M059J (cell line): ENCODE data around the gene VEPH1. TPM values are rescaled to one million over a fixed set of nuclear protein-coding genes. Genes with fewer than 3 reads are reported as not detected.

Experiments used
- DNase-seq: peaks from one replicate; pipeline ENCODE4 v3.0.0-alpha.2; 2012; ENCODE audit warnings: low read depth
- total RNA-seq: library from RNA; depleted of rRNA; stranded (reverse); fragments of >200 nt; shearing (Covaris generic); gene quantifications from 2 replicates; pipeline ENCODE4 v1.2.3, GENCODE V29; 2014

VEPH1 gene
- total RNA-seq, 1 experiment from 2014 or later: 58.0 TPM

GRCh38 chr3:157477441-157477840 lies 25.8 kb downstream of the VEPH1 start:
- peak; percentile 60 for DNase-seq

- DNase-seq: peak; percentile 98
Measured at GRCh38 chr3:157475921-157476414, 27.2 kb downstream of the VEPH1 start.

- no peak for DNase-seq
Measured at GRCh38 chr3:157472648-157473047, 30.6 kb downstream of the VEPH1 start.

- no peak for DNase-seq
Measured at GRCh38 chr3:157471064-157471463, 32.2 kb downstream of the VEPH1 start.

- DNase-seq: no peak
Measured at GRCh38 chr3:157469561-157470294, 33.5 kb downstream of the VEPH1 start.

GRCh38 chr3:157467200-157467599 lies 36.0 kb downstream of the VEPH1 start:
- DNase-seq: peak; percentile 53

- DNase-seq: no peak
Measured at GRCh38 chr3:157465741-157466140, 37.5 kb downstream of the VEPH1 start.

GRCh38 chr3:157464321-157464720 lies 38.9 kb downstream of the VEPH1 start:
- DNase-seq: no peak

GRCh38 chr3:157463816-157464215 lies 39.4 kb downstream of the VEPH1 start:
- DNase-seq: no peak

GRCh38 chr3:157460253-157460652 lies 43.0 kb downstream of the VEPH1 start:
- DNase-seq: peak; percentile 82

- peak; percentile 40 for DNase-seq
Measured at GRCh38 chr3:157459706-157460105, 43.5 kb downstream of the VEPH1 start.

- DNase-seq: no peak
Measured at GRCh38 chr3:157453824-157454223, 49.4 kb downstream of the VEPH1 start.

GRCh38 chr3:157452097-157452496 lies 51.1 kb downstream of the VEPH1 start:
- DNase-seq: no peak

- DNase-seq: peak; percentile 59
Measured at GRCh38 chr3:157447026-157447694, 56.1 kb downstream of the VEPH1 start.

- DNase-seq: no peak
Measured at GRCh38 chr3:157445857-157446256, 57.4 kb downstream of the VEPH1 start.

- no peak for DNase-seq
Measured at GRCh38 chr3:157444797-157445184, 58.4 kb downstream of the VEPH1 start.

- no peak for DNase-seq
Measured at GRCh38 chr3:157443905-157444796, 59.1 kb downstream of the VEPH1 start.

- DNase-seq: no peak
Measured at GRCh38 chr3:157442729-157443128, 60.5 kb downstream of the VEPH1 start.

GRCh38 chr3:157441102-157441624 lies 62.1 kb downstream of the VEPH1 start:
- no peak for DNase-seq

- peak; percentile 26 for DNase-seq
Measured at GRCh38 chr3:157438194-157438730, 65.0 kb downstream of the VEPH1 start.

GRCh38 chr3:157436583-157437291 lies 66.5 kb downstream of the VEPH1 start, which contains the start of gene PTX3:
PTX3 (plus strand) TSS chr3:157436850; CDS start chr3:157436934, 84 bp downstream.
- peak; percentile 96 for DNase-seq
